RWPE2 (cell line): ENCODE measurements around the gene FBXW4.

Experiments
- ATAC-seq: fragments of 200-7000 bp; cut with Tn5 transposase; 3 replicates; pipeline ENCODE4 v1.9.1; 2021; ENCODE audit warnings: low read depth
- DNase-seq: peaks from one replicate; pipeline ENCODE4 v3.0.0-alpha.2; 2020; ENCODE audit warnings: low spot score
- H3K27ac ChIP-seq: fragments of 450-650 bp; 2 replicates; pipeline ENCODE4 v1.5.1; 2017; ENCODE audit warnings: mild to moderate bottlenecking; ENCODE audit not compliant: poor library complexity, severe bottlenecking
- H3K27me3 ChIP-seq: fragments of 250-450 bp; sonication (Bioruptor Pico); 2 replicates; pipeline ENCODE4 v1.5.1; 2021; ENCODE audit warnings: mild to moderate bottlenecking, moderate library complexity; ENCODE audit not compliant: insufficient read depth, poor library complexity, severe bottlenecking
- H3K36me3 ChIP-seq: fragments of 250-450 bp; sonication (Bioruptor Pico); 2 replicates; pipeline ENCODE4 v1.5.1; 2020; ENCODE audit warnings: low read depth, mild to moderate bottlenecking, moderate library complexity
- H3K4me1 ChIP-seq: fragments of 250-450 bp; sonication (Bioruptor Pico); 2 replicates; pipeline ENCODE4 v1.5.1; 2021; ENCODE audit warnings: mild to moderate bottlenecking, moderate library complexity; ENCODE audit not compliant: insufficient read depth, poor library complexity, severe bottlenecking
- H3K4me3 ChIP-seq: fragments of 250-450 bp; sonication (Bioruptor Pico); 2 replicates; pipeline ENCODE4 v1.5.1; 2021; ENCODE audit warnings: mild to moderate bottlenecking, moderate library complexity; ENCODE audit not compliant: severe bottlenecking
- H3K9me3 ChIP-seq: fragments of 250-450 bp; sonication (Bioruptor Pico); 2 replicates; pipeline ENCODE4 v1.5.1; 2021; ENCODE audit warnings: mild to moderate bottlenecking, moderate library complexity; ENCODE audit not compliant: severe bottlenecking
- CTCF ChIP-seq: fragments of 450-650 bp; IDR thresholded peaks from one replicate; pipeline ENCODE4 v1.5.1; 2017; ENCODE audit warnings: mild to moderate bottlenecking, moderate library complexity; ENCODE audit not compliant: poor library complexity, severe bottlenecking

The FBXW4 gene

GRCh38 chr10:101587725-101588653 lies 107.0 kb downstream of the FBXW4 start, which contains the start of the genes DPCD and POLL:
TSS of gene DPCD (plus strand) at chr10:101588321. CDS start at chr10:101588337, 16 bp downstream.
TSS of gene POLL (minus strand) at chr10:101588257. CDS start at chr10:101587360, 897 bp downstream.
- DNase-seq (peak; percentile 97), ATAC-seq (peak; percentile 92)
- Histone ChIP-seq H3K4me1 (no peaks in the 10 kb centered on the region), H3K36me3 (peaks cover 26% of the 10 kb centered on the region), H3K27me3 (no peaks in the 10 kb centered on the region), H3K9me3 (no peaks in the 10 kb centered on the region), H3K27ac (no peak within 1 kb of the TSS), H3K4me3 (peak within 1 kb of the TSS; percentile 92)
- no peak for TF ChIP-seq CTCF

GRCh38 chr10:101585841-101586240 lies 109.1 kb downstream of the FBXW4 start:
- H3K4me3 ChIP-seq: no peak overlapping the region
- no peak for TF ChIP-seq CTCF
- no peaks in the 10 kb centered on the region for H3K9me3 ChIP-seq
- no peak overlapping the region for H3K27ac ChIP-seq
- no peak for DNase-seq
- H3K36me3 ChIP-seq: peaks cover 32% of the 10 kb centered on the region
- no peaks in the 10 kb centered on the region for H3K4me1 ChIP-seq
- no peak for ATAC-seq
- no peaks in the 10 kb centered on the region for H3K27me3 ChIP-seq

GRCh38 chr10:101580486-101581399 lies 114.2 kb downstream of the FBXW4 start:
- ATAC-seq (no peak), DNase-seq (no peak)
- Histone ChIP-seq H3K36me3 (peaks cover 24% of the 10 kb centered on the region), H3K9me3 (no peaks in the 10 kb centered on the region), H3K4me3 (no peak overlapping the region), H3K27me3 (no peaks in the 10 kb centered on the region), H3K27ac (no peak overlapping the region), H3K4me1 (no peaks in the 10 kb centered on the region)
- no peak for TF ChIP-seq CTCF

GRCh38 chr10:101579516-101579870 lies 115.5 kb downstream of the FBXW4 start:
- Histone ChIP-seq H3K4me3 (no peak overlapping the region), H3K27ac (no peak overlapping the region), H3K4me1 (no peaks in the 10 kb centered on the region), H3K36me3 (peaks cover 15% of the 10 kb centered on the region), H3K9me3 (no peaks in the 10 kb centered on the region), H3K27me3 (no peaks in the 10 kb centered on the region)
- TF ChIP-seq CTCF: no peak
- DNase-seq (no peak), ATAC-seq (no peak)
